SU-DHL-6 (cell line): ENCODE data around the gene STOML3.

Experiments used
- EZH2phosphoT487 ChIP-seq: fragments of 200-600 bp; sonication (generic), shearing (Covaris generic); conservative IDR thresholded peaks from 2 replicates; pipeline ENCODE4 v1.6.1; 2018; ENCODE audit warnings: mild to moderate bottlenecking, antibody characterized with exemption, low read length, moderate library complexity, mixed read lengths
- TF ChIP-seq, protein P1 (sequence below): fragments of 200-600 bp; sonication (generic); IDR thresholded peaks from one replicate; pipeline ENCODE4 v1.5.1; 2017; ENCODE audit warnings: antibody characterized with exemption, mild to moderate bottlenecking, low read length, moderate library complexity; ENCODE audit not compliant: insufficient read depth, poor library complexity, severe bottlenecking

- TF ChIP-seq, protein P1, sequence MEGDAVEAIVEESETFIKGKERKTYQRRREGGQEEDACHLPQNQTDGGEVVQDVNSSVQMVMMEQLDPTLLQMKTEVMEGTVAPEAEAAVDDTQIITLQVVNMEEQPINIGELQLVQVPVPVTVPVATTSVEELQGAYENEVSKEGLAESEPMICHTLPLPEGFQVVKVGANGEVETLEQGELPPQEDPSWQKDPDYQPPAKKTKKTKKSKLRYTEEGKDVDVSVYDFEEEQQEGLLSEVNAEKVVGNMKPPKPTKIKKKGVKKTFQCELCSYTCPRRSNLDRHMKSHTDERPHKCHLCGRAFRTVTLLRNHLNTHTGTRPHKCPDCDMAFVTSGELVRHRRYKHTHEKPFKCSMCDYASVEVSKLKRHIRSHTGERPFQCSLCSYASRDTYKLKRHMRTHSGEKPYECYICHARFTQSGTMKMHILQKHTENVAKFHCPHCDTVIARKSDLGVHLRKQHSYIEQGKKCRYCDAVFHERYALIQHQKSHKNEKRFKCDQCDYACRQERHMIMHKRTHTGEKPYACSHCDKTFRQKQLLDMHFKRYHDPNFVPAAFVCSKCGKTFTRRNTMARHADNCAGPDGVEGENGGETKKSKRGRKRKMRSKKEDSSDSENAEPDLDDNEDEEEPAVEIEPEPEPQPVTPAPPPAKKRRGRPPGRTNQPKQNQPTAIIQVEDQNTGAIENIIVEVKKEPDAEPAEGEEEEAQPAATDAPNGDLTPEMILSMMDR: no peak
- no peak for TF ChIP-seq EZH2phosphoT487
Measured at GRCh38 chr13:38944219-38944618, 46.4 kb downstream of the STOML3 start.
